Transverse colon (tissue), 4 donors: ENCODE data around the gene ATP1A3.

Experiments used
- POLR2A ChIP-seq: fragments of 450-650 bp; IDR thresholded peaks from one replicate; pipeline ENCODE4 v1.6.1; 2016; ENCODE audit warnings: antibody characterized with exemption, mild to moderate bottlenecking, moderate library complexity
- POLR2AphosphoS5 ChIP-seq, 3 donors: sonication (generic); formaldehyde crosslinking; IDR thresholded peaks; one replicate each; pipeline ENCODE4 v1.6.1; 2016; ENCODE audit warnings: antibody characterized with exemption in 3 of 3
- TF ChIP-seq, protein P1 (sequence below), 5 experiments: fragments of 200-600 bp in 3 of 5; fragments of 450-650 bp in 2 of 5; sonication (generic) in 3 of 5; IDR thresholded peaks; 1 replicate in 2 of 5; 2 replicates in 3 of 5; pipeline ENCODE4 v1.5.1; 2016 to 2017; ENCODE audit warnings: antibody characterized with exemption in 5 of 5, inconsistent platforms in 3 of 5, mild to moderate bottlenecking in 2 of 5, moderate library complexity in 1 of 5

DNA sequence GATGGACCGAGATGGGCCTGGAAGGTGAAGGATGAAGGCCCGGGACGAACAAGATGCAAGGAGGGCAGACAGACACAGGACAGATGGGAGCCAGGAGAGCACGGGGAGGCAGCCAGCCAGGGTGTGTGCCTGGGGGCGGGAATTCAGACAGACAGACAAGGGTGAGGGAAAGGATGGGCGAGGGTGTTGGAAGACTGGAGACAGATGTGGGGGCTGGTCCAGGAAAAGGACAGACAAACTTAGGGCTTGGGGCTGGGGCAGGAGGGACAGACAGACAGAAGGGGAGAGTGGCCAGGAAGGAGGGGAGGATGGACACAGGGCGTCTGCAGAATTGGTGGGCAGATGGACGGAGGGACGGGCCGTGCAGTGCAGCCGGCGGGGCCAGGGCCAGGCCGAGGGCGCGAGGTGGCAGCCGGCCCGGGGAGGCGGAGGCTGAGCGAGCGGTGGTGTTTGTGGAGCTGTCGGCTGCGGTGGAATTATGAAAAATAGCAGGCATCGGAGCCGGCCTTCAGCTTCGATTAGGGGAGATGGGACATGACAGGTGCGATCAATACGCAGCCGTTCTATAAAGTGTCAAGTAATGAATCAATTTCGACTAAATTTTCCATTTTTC, 61.2 kb downstream of the ATP1A3 start:
- TF ChIP-seq, protein P1, sequence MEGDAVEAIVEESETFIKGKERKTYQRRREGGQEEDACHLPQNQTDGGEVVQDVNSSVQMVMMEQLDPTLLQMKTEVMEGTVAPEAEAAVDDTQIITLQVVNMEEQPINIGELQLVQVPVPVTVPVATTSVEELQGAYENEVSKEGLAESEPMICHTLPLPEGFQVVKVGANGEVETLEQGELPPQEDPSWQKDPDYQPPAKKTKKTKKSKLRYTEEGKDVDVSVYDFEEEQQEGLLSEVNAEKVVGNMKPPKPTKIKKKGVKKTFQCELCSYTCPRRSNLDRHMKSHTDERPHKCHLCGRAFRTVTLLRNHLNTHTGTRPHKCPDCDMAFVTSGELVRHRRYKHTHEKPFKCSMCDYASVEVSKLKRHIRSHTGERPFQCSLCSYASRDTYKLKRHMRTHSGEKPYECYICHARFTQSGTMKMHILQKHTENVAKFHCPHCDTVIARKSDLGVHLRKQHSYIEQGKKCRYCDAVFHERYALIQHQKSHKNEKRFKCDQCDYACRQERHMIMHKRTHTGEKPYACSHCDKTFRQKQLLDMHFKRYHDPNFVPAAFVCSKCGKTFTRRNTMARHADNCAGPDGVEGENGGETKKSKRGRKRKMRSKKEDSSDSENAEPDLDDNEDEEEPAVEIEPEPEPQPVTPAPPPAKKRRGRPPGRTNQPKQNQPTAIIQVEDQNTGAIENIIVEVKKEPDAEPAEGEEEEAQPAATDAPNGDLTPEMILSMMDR (IDR thresholded peaks at IDR 0.05): no peak
- TF ChIP-seq POLR2A: no peak
- no peak for TF ChIP-seq POLR2AphosphoS5 (IDR thresholded peaks at IDR 0.05)
